ENCODE results near the gene GAS2L3.

- TF ChIP-seq POLR2A (IDR thresholded peaks at IDR 0.05; ENCODE audit: low read length) (no peak), GATA1 (IDR thresholded peaks at IDR 0.05; ENCODE audit: low read depth, low read length) (no peak)
Observed at GRCh38 chr12:100591979-100592378, 18.5 kb downstream of the GAS2L3 start.
